Thymus (tissue), 11 donors: Measurements from ENCODE around the gene DIAPH1. TPM values are rescaled to one million over a fixed set of nuclear protein-coding genes. Genes with fewer than 3 reads are reported as not detected.
A peak's percentile ranks its signal among the peaks of the same experiment; 100 is the strongest.

Experiments
- DNase-seq, 9 donors: peaks; one replicate each; pipeline ENCODE4 v3.0.0-alpha.2; 2013; ENCODE audit warnings: low spot score in 9 of 9, low read depth in 6 of 9, missing footprints in 1 of 9
- H3K27ac ChIP-seq, 2 donors: one replicate each; pipeline ENCODE4 v1.5.1; 2013; ENCODE audit warnings: control low read depth in 1 of 2, low read depth in 1 of 2, low read length in 1 of 2, mild to moderate bottlenecking in 1 of 2, moderate library complexity in 1 of 2
- H3K27me3 ChIP-seq, 2 donors: one replicate each; pipeline ENCODE4 v1.5.1; 2013; ENCODE audit warnings: low read length in 1 of 2; ENCODE audit not compliant: control insufficient read depth in 2 of 2, insufficient read depth in 1 of 2
- H3K36me3 ChIP-seq, 2 donors: one replicate each; pipeline ENCODE4 v1.5.1; 2013; ENCODE audit warnings: low read length in 1 of 2, mild to moderate bottlenecking in 1 of 2, moderate library complexity in 1 of 2; ENCODE audit not compliant: control insufficient read depth in 2 of 2, insufficient read depth in 2 of 2
- H3K4me1 ChIP-seq, 2 donors: one replicate each; pipeline ENCODE4 v1.5.1; 2013; ENCODE audit warnings: low read length in 2 of 2; ENCODE audit not compliant: control insufficient read depth in 2 of 2, insufficient read depth in 2 of 2
- H3K4me3 ChIP-seq, 2 donors: one replicate each; pipeline ENCODE4 v1.5.1; 2013; ENCODE audit warnings: low read length in 2 of 2, control low read depth in 1 of 2, mild to moderate bottlenecking in 1 of 2
- H3K9me3 ChIP-seq, 2 donors: one replicate each; pipeline ENCODE4 v1.5.1; 2013; ENCODE audit warnings: low read length in 1 of 2, mild to moderate bottlenecking in 1 of 2; ENCODE audit not compliant: control insufficient read depth in 2 of 2, insufficient read depth in 1 of 2
- WGBS: extraction: QIAGEN DNeasy Blood & Tissue Kit; methylation state at CpG from one replicate; pipeline ENCODE4 v1.1.7; 2013; 5-methylcytosine and 5-hydroxymethylcytosine counted together
- polyA plus RNA-seq: library from polyadenylated mRNA; stranded (reverse); fragments of 200-250 nt; gene quantifications from one replicate; pipeline ENCODE4 v1.2.3, GENCODE V29; 2013
- total RNA-seq: library from RNA; stranded (reverse); fragments of 120-200 nt; gene quantifications from one replicate; pipeline ENCODE4 v1.2.4, GENCODE V29; 2013
- donor health status: healthy.

DIAPH1 gene
- total and polyA plus RNA-seq, 2 donors: 28.0 to 80.0 TPM

GRCh38 chr5:141608046-141608445 is 10.8 kb downstream of the DIAPH1 start:
- Histone ChIP-seq H3K27me3 (no peaks in the 10 kb centered on the region), H3K9me3 (no peaks in the 10 kb centered on the region), H3K36me3 (peaks cover 0 to 12% of the 10 kb centered on the region in 2 donors), H3K4me1 (peaks cover 16 to 41% of the 10 kb centered on the region in 2 donors), H3K27ac (peak overlapping the region; percentile 59 to 74), H3K4me3 (no peak overlapping the region)
- WGBS: 97% methylated on average over 2 of the region's 2 CpGs
- no peak for DNase-seq

GRCh38 chr5:141605523-141606277 is 13.1 kb downstream of the DIAPH1 start:
- Histone ChIP-seq H3K4me3 (peak overlapping the region in 1 of 2 donors; percentile 35), H3K4me1 (peaks cover 25 to 44% of the 10 kb centered on the region in 2 donors), H3K27ac (peak overlapping the region; percentile 86 to 95), H3K36me3 (no peaks in the 10 kb centered on the region), H3K27me3 (no peaks in the 10 kb centered on the region), H3K9me3 (no peaks in the 10 kb centered on the region)
- peak; percentile 59 to 95 (median 85) for DNase-seq
- WGBS: 3% methylated on average over 6 of the region's 6 CpGs

GRCh38 chr5:141603923-141604717 is 14.7 kb downstream of the DIAPH1 start:
- Histone ChIP-seq H3K4me3 (no peak overlapping the region), H3K4me1 (peaks cover 25 to 47% of the 10 kb centered on the region in 2 donors), H3K36me3 (no peaks in the 10 kb centered on the region), H3K9me3 (no peaks in the 10 kb centered on the region), H3K27me3 (no peaks in the 10 kb centered on the region), H3K27ac (peak overlapping the region; percentile 77 to 95)
- WGBS: 75% methylated on average over 6 of the region's 6 CpGs
- DNase-seq: peak in 1 of 9 donors; percentile 65

GRCh38 chr5:141602606-141603005 is 16.2 kb downstream of the DIAPH1 start:
- no peaks in the 10 kb centered on the region for H3K9me3 ChIP-seq
- no peaks in the 10 kb centered on the region for H3K36me3 ChIP-seq
- no peaks in the 10 kb centered on the region for H3K27me3 ChIP-seq
- peaks cover 21 to 42% of the 10 kb centered on the region in 2 donors for H3K4me1 ChIP-seq
- H3K4me3 ChIP-seq: no peak overlapping the region
- H3K27ac ChIP-seq: peak overlapping the region; percentile 42 to 58
- DNase-seq: peak in 1 of 9 donors; percentile 47
- WGBS: 9% methylated on average over 1 of the region's 1 CpG

GRCh38 chr5:141598391-141599345 is 20.1 kb downstream of the DIAPH1 start:
- Histone ChIP-seq H3K27ac (no peak overlapping the region), H3K9me3 (no peaks in the 10 kb centered on the region), H3K27me3 (no peaks in the 10 kb centered on the region), H3K36me3 (peaks cover 3 to 6% of the 10 kb centered on the region in 2 donors), H3K4me3 (no peak overlapping the region), H3K4me1 (peaks cover 15 to 27% of the 10 kb centered on the region in 2 donors)
- 94% methylated on average over 3 of the region's 3 CpGs for WGBS
- DNase-seq: no peak

GRCh38 chr5:141597814-141598213 is 21.0 kb downstream of the DIAPH1 start:
- Histone ChIP-seq H3K9me3 (no peaks in the 10 kb centered on the region), H3K27me3 (no peaks in the 10 kb centered on the region), H3K4me3 (no peak overlapping the region), H3K4me1 (peaks cover 11 to 21% of the 10 kb centered on the region in 2 donors), H3K27ac (peak overlapping the region in 1 of 2 donors; percentile 24), H3K36me3 (peaks cover 3 to 9% of the 10 kb centered on the region in 2 donors)
- WGBS: 98% methylated on average over 2 of the region's 2 CpGs
- DNase-seq: no peak

GRCh38 chr5:141597394-141597793 is 21.4 kb downstream of the DIAPH1 start:
- peaks cover 3 to 9% of the 10 kb centered on the region in 2 donors for H3K36me3 ChIP-seq
- H3K27ac ChIP-seq: peak overlapping the region in 1 of 2 donors; percentile 24
- no peaks in the 10 kb centered on the region for H3K27me3 ChIP-seq
- DNase-seq: no peak
- H3K4me1 ChIP-seq: peaks cover 9 to 18% of the 10 kb centered on the region in 2 donors
- H3K4me3 ChIP-seq: no peak overlapping the region
- WGBS: 90% methylated on average over 2 of the region's 2 CpGs
- H3K9me3 ChIP-seq: no peaks in the 10 kb centered on the region

- H3K4me1 ChIP-seq: peaks cover 4 to 13% of the 10 kb centered on the region in 2 donors
- 96% methylated on average over 1 of the region's 1 CpG for WGBS
- no peak overlapping the region for H3K27ac ChIP-seq
- DNase-seq: no peak
- H3K27me3 ChIP-seq: no peaks in the 10 kb centered on the region
- peaks cover 3 to 9% of the 10 kb centered on the region in 2 donors for H3K36me3 ChIP-seq
- no peaks in the 10 kb centered on the region for H3K9me3 ChIP-seq
- H3K4me3 ChIP-seq: no peak overlapping the region
Observed at GRCh38 chr5:141596867-141597266, 21.9 kb downstream of the DIAPH1 start.
